SK-N-SH (cell line): Measurements from ENCODE around the gene TCF7L2.

Experiments used
- EZH2phosphoT487 ChIP-seq: fragments of 200-600 bp; sonication (generic); IDR thresholded peaks from 2 replicates; pipeline ENCODE4 v1.6.1; 2017; ENCODE audit warnings: low read depth, mixed run types, mild to moderate bottlenecking, antibody characterized with exemption, moderate library complexity, borderline replicate concordance
- FOSL2 ChIP-seq: IDR thresholded peaks from 2 replicates; pipeline ENCODE4 v1.4.0; 2012; ENCODE audit warnings: low read depth, mild to moderate bottlenecking, moderate library complexity, borderline replicate concordance
- GABPA ChIP-seq: IDR thresholded peaks from 2 replicates; pipeline ENCODE4 v1.4.0; 2012; ENCODE audit warnings: low read depth, mild to moderate bottlenecking
- GATA2 ChIP-seq: sonication (generic); formaldehyde crosslinking; IDR thresholded peaks from 2 replicates; pipeline ENCODE4 v1.5.0; 2020; ENCODE audit warnings: mild to moderate bottlenecking, missing genetic modification reagents
- JUND ChIP-seq: IDR thresholded peaks from 2 replicates; pipeline ENCODE4 v1.4.0; 2012
- POLR2AphosphoS5 ChIP-seq: IDR thresholded peaks from 2 replicates; pipeline ENCODE4 v1.6.1; 2012; ENCODE audit warnings: low read depth, low read length
- RCOR1 ChIP-seq: fragments of 150-350 bp; IDR thresholded peaks from 2 replicates; pipeline ENCODE4 v1.6.1; 2017; ENCODE audit warnings: antibody characterized with exemption, low read length
- SMC3 ChIP-seq: IDR thresholded peaks from 2 replicates; pipeline ENCODE4 v1.6.1; 2012; ENCODE audit warnings: low read depth, low read length, improper control_type of control experiment
- TCF12 ChIP-seq: IDR thresholded peaks from 2 replicates; pipeline ENCODE4 v1.4.0; 2012
- TF ChIP-seq, protein P1 (sequence below): fragments of 200-600 bp; sonication (generic); IDR thresholded peaks from 2 replicates; pipeline ENCODE4 v1.6.1; 2017; ENCODE audit warnings: antibody characterized with exemption, mild to moderate bottlenecking, moderate library complexity
- TF ChIP-seq, protein P2 (sequence below): IDR thresholded peaks from 2 replicates; pipeline ENCODE4 v1.6.1; 2012; ENCODE audit warnings: mild to moderate bottlenecking, low read depth, low read length, moderate library complexity
- TF ChIP-seq, protein P3 (sequence below): IDR thresholded peaks from 2 replicates; pipeline ENCODE4 v1.4.0; 2012; ENCODE audit warnings: low read depth
- TF ChIP-seq, protein P4 (sequence below): IDR thresholded peaks from 2 replicates; pipeline ENCODE4 v1.4.0; 2012; ENCODE audit warnings: low read depth, borderline replicate concordance

- TF ChIP-seq RCOR1 (no peak), GABPA (no peak), POLR2AphosphoS5 (no peak), FOSL2 (no peak), SMC3 (no peak), TCF12 (no peak), JUND (no peak), EZH2phosphoT487 (no peak), GATA2 (CRISPR knock-in tag) (no peak)
- TF ChIP-seq, protein P1, sequence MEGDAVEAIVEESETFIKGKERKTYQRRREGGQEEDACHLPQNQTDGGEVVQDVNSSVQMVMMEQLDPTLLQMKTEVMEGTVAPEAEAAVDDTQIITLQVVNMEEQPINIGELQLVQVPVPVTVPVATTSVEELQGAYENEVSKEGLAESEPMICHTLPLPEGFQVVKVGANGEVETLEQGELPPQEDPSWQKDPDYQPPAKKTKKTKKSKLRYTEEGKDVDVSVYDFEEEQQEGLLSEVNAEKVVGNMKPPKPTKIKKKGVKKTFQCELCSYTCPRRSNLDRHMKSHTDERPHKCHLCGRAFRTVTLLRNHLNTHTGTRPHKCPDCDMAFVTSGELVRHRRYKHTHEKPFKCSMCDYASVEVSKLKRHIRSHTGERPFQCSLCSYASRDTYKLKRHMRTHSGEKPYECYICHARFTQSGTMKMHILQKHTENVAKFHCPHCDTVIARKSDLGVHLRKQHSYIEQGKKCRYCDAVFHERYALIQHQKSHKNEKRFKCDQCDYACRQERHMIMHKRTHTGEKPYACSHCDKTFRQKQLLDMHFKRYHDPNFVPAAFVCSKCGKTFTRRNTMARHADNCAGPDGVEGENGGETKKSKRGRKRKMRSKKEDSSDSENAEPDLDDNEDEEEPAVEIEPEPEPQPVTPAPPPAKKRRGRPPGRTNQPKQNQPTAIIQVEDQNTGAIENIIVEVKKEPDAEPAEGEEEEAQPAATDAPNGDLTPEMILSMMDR, result no peak
- TF ChIP-seq, protein P2, sequence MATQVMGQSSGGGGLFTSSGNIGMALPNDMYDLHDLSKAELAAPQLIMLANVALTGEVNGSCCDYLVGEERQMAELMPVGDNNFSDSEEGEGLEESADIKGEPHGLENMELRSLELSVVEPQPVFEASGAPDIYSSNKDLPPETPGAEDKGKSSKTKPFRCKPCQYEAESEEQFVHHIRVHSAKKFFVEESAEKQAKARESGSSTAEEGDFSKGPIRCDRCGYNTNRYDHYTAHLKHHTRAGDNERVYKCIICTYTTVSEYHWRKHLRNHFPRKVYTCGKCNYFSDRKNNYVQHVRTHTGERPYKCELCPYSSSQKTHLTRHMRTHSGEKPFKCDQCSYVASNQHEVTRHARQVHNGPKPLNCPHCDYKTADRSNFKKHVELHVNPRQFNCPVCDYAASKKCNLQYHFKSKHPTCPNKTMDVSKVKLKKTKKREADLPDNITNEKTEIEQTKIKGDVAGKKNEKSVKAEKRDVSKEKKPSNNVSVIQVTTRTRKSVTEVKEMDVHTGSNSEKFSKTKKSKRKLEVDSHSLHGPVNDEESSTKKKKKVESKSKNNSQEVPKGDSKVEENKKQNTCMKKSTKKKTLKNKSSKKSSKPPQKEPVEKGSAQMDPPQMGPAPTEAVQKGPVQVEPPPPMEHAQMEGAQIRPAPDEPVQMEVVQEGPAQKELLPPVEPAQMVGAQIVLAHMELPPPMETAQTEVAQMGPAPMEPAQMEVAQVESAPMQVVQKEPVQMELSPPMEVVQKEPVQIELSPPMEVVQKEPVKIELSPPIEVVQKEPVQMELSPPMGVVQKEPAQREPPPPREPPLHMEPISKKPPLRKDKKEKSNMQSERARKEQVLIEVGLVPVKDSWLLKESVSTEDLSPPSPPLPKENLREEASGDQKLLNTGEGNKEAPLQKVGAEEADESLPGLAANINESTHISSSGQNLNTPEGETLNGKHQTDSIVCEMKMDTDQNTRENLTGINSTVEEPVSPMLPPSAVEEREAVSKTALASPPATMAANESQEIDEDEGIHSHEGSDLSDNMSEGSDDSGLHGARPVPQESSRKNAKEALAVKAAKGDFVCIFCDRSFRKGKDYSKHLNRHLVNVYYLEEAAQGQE, result no peak
- TF ChIP-seq, protein P3, sequence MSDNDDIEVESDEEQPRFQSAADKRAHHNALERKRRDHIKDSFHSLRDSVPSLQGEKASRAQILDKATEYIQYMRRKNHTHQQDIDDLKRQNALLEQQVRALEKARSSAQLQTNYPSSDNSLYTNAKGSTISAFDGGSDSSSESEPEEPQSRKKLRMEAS, result no peak
- TF ChIP-seq, protein P4, sequence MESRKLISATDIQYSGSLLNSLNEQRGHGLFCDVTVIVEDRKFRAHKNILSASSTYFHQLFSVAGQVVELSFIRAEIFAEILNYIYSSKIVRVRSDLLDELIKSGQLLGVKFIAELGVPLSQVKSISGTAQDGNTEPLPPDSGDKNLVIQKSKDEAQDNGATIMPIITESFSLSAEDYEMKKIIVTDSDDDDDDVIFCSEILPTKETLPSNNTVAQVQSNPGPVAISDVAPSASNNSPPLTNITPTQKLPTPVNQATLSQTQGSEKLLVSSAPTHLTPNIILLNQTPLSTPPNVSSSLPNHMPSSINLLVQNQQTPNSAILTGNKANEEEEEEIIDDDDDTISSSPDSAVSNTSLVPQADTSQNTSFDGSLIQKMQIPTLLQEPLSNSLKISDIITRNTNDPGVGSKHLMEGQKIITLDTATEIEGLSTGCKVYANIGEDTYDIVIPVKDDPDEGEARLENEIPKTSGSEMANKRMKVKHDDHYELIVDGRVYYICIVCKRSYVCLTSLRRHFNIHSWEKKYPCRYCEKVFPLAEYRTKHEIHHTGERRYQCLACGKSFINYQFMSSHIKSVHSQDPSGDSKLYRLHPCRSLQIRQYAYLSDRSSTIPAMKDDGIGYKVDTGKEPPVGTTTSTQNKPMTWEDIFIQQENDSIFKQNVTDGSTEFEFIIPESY, result no peak
Measured at GRCh38 chr10:113020475-113020753, 70.4 kb downstream of the TCF7L2 start.
